AG09319 (cell line): Measurements from ENCODE around the gene IMPG2.

Experiments
- DNase-seq: peaks from one replicate; pipeline ENCODE4 v3.0.0-alpha.2; 2010; ENCODE audit warnings: low read depth; ENCODE audit errors: extremely low read depth
- TF ChIP-seq, protein P1 (sequence below): IDR thresholded peaks from 2 replicates; pipeline ENCODE4 v1.5.1; 2011; ENCODE audit warnings: low read depth, mild to moderate bottlenecking, inconsistent platforms, low read length, moderate library complexity

Gene IMPG2

DNA sequence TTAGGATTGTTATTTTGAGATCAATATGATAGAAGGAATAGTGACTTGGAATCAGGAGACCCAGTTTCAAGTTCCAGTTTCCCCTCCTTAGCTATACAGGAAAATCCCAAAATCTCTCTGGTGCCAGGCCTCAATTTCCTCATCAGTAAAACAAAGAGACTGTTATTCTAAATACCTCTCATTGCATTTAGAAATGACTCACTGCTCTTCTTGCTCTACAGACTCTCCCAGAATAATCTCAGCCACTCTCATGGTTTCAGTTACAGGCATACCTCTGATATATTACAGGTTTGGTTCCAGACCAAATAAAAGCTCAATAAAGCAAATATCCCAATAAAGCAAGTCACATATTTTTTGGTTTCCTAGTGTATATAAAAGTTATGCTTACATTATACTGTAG lies 28.3 kb downstream of the IMPG2 start:
- TF ChIP-seq, protein P1, sequence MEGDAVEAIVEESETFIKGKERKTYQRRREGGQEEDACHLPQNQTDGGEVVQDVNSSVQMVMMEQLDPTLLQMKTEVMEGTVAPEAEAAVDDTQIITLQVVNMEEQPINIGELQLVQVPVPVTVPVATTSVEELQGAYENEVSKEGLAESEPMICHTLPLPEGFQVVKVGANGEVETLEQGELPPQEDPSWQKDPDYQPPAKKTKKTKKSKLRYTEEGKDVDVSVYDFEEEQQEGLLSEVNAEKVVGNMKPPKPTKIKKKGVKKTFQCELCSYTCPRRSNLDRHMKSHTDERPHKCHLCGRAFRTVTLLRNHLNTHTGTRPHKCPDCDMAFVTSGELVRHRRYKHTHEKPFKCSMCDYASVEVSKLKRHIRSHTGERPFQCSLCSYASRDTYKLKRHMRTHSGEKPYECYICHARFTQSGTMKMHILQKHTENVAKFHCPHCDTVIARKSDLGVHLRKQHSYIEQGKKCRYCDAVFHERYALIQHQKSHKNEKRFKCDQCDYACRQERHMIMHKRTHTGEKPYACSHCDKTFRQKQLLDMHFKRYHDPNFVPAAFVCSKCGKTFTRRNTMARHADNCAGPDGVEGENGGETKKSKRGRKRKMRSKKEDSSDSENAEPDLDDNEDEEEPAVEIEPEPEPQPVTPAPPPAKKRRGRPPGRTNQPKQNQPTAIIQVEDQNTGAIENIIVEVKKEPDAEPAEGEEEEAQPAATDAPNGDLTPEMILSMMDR = no peak
- DNase-seq = no peak

DNA sequence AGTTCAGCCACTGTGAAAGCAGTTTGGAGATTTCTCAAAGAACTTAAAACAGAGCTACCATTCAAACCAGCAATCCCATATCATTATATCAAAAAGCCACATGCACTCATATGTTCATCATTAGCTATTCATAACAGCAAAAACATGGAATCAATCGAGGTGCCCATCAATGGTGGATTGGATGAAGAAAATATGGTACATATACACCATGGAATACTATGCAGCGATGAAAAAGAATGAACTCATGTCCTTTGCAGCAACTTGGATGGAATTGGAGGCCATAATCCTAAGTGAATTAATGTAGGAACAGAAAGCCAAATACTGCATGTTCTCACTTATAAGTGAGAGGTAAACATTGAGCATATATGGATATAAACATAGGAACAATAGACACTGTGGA lies 32.1 kb downstream of the IMPG2 start:
- no peak for DNase-seq
- TF ChIP-seq, protein P1 = no peak

DNA sequence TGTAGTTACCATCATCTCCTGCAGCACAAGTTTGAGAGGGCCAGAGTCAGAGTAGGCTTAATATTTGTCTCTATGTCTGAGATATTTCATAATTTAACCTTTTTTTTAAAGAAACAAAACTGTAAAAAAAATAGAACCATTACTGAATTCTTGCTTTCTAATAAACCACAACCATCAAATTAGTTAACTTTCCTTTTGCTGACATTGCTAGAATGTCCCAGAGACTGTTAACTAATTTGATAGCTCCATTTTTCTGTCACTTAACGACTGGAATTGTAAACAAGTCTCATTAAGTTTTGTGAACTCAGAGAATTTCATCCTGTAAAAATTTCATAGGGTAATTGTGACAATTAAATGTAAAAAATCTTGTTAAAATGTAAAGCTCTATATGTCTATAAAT lies 35.6 kb downstream of the IMPG2 start:
- no peak for DNase-seq
- TF ChIP-seq, protein P1 = no peak

DNA sequence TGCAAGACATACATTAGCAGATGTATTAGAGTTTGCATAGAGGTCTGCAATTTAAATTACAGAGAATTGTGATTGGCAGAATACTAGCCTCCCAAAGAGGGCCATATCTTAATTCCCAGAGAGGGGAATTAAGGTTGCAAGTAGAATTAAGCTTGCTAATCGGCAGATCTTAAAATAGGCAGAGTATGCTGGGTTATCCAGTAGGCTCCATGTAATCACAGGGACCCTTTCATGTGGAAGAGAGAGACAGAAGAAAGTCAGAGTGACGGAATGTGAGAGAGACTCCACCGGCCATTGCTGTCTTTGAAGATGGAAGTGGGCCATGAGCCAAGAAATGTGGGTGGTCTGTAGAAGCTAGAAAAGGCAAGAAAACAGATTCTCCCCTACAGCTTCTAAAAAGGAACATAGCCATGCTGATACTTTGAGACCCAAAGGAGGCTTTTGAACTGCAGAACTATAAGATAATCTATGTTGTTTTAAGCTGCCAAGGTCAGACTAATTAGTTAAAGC lies 38.8 kb downstream of the IMPG2 start:
- TF ChIP-seq, protein P1 = no peak
- DNase-seq = no peak

DNA sequence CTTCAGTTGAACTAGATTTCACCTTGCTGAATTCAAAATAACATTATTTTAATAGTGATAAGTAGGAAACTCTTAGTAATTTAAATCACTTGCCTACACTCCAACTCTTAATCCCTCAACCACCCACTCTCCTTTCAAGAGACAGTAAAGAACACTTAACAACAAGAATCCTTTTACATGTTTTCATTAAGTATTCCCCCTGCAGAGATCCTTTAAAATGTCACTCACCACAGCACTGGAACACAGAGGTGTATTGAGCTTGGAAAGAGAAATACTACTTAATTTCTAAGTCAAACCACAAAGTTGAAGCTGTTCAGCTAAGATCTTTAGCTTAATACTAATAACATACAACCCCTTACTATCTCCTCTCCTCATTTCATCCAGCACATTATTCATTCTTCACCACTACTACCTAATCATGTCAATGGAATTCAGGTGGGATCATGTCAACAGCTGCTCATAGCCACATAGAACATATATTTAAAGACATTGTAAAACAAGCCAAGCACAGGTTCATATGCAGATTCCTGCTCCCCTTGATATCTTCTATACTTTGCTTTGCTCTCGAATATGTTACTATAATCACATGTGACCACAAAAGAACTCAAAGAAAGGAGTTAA lies 40.5 kb downstream of the IMPG2 start:
- DNase-seq = no peak
- TF ChIP-seq, protein P1 = no peak

DNA sequence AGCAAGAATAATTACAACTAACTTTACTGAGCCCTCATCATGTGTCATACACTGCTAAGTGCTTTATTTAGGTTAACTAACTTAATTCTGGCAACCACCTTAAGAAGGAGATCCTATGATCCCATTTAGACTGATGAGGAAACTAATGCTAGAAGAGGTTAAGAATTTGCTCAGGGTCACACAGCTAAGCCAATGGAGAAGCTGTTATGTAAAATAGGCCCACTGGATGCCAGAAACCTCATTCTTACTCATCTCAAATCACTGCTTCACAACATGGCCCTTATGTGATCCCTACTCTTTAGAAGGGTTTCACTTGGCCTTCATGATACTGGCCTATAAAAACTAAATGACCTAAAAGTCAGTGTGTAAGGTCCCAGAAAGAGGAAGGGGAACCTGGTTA lies 41.2 kb downstream of the IMPG2 start:
- DNase-seq = no peak
- TF ChIP-seq, protein P1 = no peak

DNA sequence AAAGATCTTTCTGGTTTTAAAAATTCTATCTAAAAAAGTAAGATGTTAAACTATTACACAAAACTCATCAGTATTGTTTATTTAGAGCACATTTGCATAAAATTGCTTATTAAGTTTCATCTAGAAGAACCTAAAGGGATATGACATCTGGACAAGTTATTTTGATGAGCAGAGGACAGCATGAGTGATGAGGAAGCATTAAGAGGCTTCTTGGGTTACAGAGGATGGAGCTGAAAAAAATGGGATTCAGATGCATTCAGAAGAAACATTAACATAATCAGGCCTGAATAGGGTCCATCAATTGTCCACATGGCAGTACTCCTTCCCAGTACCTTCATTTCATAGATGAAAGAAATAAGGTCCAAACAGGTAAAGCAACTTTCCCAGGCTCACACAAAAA lies 41.6 kb downstream of the IMPG2 start:
- no peak for DNase-seq
- TF ChIP-seq, protein P1 = no peak
